ENCODE results near the gene MTNR1B.

The MTNR1B gene

DNA sequence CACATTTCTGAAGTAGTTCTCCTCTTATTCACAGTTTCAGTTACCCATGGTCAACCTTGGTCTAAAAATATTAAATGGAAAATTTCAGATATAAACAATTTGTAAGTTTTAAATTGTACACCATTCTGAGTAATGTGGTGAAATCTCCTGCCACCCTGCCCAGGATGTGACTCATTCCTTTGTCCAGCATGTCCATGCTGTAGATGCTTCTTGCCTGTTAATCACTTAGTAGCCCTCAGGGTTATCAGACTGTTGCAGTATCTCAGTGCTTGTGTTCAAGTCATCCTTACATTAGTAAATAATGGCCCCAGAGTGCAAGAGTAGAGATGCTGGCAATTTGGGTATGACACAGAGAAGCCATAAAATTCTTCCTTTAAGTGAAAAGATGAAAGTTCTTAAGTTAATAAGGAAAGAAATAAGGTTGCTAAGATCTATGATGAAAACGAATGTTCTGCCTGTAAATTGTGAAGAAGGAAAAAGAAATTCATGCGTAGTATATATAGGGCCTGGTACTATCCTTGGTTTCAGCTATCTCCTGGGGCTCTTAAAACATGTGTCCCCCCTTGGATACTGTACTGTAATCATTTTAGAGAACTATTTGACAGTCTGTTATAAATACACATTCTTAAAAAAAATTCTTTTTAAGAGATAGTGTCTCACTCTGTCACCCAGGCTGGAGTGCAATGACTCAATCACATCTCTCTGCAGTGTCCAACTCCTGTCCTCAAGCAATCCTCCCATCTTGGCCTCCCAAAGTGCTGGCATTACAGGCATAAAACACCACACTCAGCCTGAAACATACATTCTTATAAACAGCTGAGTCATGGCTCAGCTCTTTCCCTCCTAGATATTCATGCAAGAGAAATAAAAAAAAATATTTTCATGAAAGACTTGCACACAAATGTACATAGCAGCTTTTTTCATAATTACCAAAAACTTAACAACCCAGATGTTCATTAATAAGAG lies 31.3 kb downstream of the MTNR1B start:
- H3K9me3 ChIP-seq (ENCODE audit: control insufficient read depth in 5 of 5, low read length in 5 of 5), result peaks cover 0 to 2% (median 0%) of the 10 kb centered on the region in 5 donors
- no peak overlapping the region for H3K9ac ChIP-seq (ENCODE audit: low read length in 5 of 5)
- no peaks in the 10 kb centered on the region for H3K36me3 ChIP-seq (ENCODE audit: control insufficient read depth in 5 of 5, insufficient read depth in 5 of 5, low read length in 5 of 5)
- no peak overlapping the region for H3K27ac ChIP-seq (ENCODE audit: low read depth, low read length)
- H3K4me3 ChIP-seq (ENCODE audit: low read depth in 1 of 5, low read length in 5 of 5), result no peak overlapping the region
- peaks cover 0 to 2% (median 0%) of the 10 kb centered on the region in 5 donors for H3K4me1 ChIP-seq (ENCODE audit: control insufficient read depth in 5 of 5, insufficient read depth in 5 of 5, low read length in 5 of 5)
- H3K27me3 ChIP-seq (ENCODE audit: control insufficient read depth in 5 of 5, insufficient read depth in 4 of 5, low read length in 5 of 5), result no peaks in the 10 kb centered on the region

DNA sequence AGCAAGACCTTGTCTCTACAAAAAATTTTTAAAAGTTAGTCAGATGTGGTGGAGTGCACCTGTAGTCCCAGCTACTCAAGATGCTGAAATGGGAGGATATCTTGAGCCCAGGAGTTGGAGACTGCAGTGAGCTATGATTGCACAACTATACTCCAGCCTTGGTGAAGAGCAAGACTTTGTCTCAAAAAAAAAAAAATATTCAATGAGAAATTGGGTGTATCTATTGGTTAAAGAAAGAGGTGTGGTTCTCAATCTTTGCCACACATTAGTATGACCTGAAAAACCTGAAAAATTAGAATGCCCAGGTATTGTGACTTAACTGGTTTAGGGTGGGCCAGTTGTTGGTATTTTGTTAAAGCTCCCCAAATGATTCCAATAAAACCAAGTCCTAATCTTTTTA lies 32.4 kb downstream of the MTNR1B start:
- no peak overlapping the region for H3K9ac ChIP-seq (ENCODE audit: low read length in 5 of 5)
- H3K9me3 ChIP-seq (ENCODE audit: control insufficient read depth in 5 of 5, low read length in 5 of 5), result peaks cover 0 to 2% (median 0%) of the 10 kb centered on the region in 5 donors
- no peaks in the 10 kb centered on the region for H3K27me3 ChIP-seq (ENCODE audit: control insufficient read depth in 5 of 5, insufficient read depth in 4 of 5, low read length in 5 of 5)
- H3K36me3 ChIP-seq (ENCODE audit: control insufficient read depth in 5 of 5, insufficient read depth in 5 of 5, low read length in 5 of 5), result no peaks in the 10 kb centered on the region
- peaks cover 0 to 2% (median 0%) of the 10 kb centered on the region in 5 donors for H3K4me1 ChIP-seq (ENCODE audit: control insufficient read depth in 5 of 5, insufficient read depth in 5 of 5, low read length in 5 of 5)
- H3K4me3 ChIP-seq (ENCODE audit: low read depth in 1 of 5, low read length in 5 of 5), result no peak overlapping the region
- no peak overlapping the region for H3K27ac ChIP-seq (ENCODE audit: low read depth, low read length)

DNA sequence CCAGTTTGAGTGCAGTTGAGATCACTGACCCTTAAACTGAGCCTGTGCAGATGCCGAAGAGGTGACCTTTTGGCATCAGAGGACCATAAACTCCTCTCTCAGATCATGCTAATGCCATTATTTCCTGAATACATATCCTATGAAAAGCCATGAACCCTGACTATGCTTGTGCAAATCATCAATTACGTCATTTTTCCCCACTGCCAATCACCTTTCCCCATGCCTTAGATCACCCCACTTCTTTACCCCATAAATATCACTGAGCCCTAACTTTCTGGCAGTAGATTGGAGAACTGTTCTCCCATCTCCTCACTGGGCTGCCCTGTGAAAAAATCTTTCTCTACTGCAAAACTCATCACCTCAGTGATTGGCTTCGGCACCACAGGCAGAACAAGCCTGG lies 32.9 kb downstream of the MTNR1B start:
- Histone ChIP-seq H3K27ac (ENCODE audit: low read depth, low read length) (no peak overlapping the region), H3K4me3 (ENCODE audit: low read depth in 1 of 5, low read length in 5 of 5) (no peak overlapping the region), H3K36me3 (ENCODE audit: control insufficient read depth in 5 of 5, insufficient read depth in 5 of 5, low read length in 5 of 5) (no peaks in the 10 kb centered on the region), H3K9ac (ENCODE audit: low read length in 5 of 5) (no peak overlapping the region), H3K9me3 (ENCODE audit: control insufficient read depth in 5 of 5, low read length in 5 of 5) (peaks cover 0 to 2% (median 0%) of the 10 kb centered on the region in 5 donors), H3K4me1 (ENCODE audit: control insufficient read depth in 5 of 5, insufficient read depth in 5 of 5, low read length in 5 of 5) (peaks cover 0 to 2% (median 0%) of the 10 kb centered on the region in 5 donors), H3K27me3 (ENCODE audit: control insufficient read depth in 5 of 5, insufficient read depth in 4 of 5, low read length in 5 of 5) (no peaks in the 10 kb centered on the region)

DNA sequence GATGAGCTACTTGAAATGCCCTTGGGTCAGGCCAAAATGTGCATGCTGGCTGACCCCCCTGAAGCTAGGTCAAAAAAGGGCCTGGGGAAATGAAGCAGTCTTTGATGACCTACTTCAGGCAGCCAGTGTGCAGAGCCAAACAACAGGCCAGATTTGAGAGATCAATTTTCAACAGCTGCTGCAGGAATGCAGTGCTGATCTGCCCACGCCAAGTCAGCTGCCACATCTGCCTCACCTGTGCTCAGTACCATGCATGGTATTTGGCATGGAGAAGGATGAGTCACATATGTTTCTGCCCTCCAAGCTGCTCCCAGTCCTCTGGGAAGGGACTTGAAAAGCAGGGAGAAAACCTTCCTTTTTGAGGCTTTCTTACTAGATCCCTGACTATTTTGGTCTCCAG lies 35.8 kb downstream of the MTNR1B start:
- no peaks in the 10 kb centered on the region for H3K36me3 ChIP-seq (ENCODE audit: control insufficient read depth in 5 of 5, insufficient read depth in 5 of 5, low read length in 5 of 5)
- no peak overlapping the region for H3K9ac ChIP-seq (ENCODE audit: low read length in 5 of 5)

DNA sequence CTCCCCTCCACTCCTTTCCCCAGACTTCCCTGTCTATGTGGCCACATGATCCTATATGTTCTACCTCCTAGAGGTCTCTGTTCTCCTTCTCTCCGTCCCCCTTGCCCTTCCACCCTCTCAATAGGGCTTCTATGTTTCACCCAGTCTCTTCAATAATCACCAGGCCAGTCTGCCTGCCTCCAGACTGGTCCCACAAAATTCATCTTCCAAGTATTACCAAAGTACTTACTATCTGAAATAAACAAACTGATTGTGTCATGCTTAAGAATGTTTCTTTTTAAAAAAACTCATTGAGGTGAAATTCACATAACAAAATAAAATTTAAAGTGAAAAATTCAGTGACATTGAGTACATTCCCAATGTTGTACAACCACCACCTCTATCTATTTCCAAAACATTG lies 44.2 kb downstream of the MTNR1B start:
- Histone ChIP-seq H3K9me3 (ENCODE audit: control insufficient read depth in 5 of 5, low read length in 5 of 5) (no peaks in the 10 kb centered on the region), H3K4me1 (ENCODE audit: control insufficient read depth in 5 of 5, insufficient read depth in 5 of 5, low read length in 5 of 5) (no peaks in the 10 kb centered on the region), H3K36me3 (ENCODE audit: control insufficient read depth in 5 of 5, insufficient read depth in 5 of 5, low read length in 5 of 5) (no peaks in the 10 kb centered on the region), H3K27ac (ENCODE audit: low read depth, low read length) (no peak overlapping the region), H3K27me3 (ENCODE audit: control insufficient read depth in 5 of 5, insufficient read depth in 4 of 5, low read length in 5 of 5) (no peaks in the 10 kb centered on the region), H3K9ac (ENCODE audit: low read length in 5 of 5) (no peak overlapping the region), H3K4me3 (ENCODE audit: low read depth in 1 of 5, low read length in 5 of 5) (no peak overlapping the region)

More for the DNA sequence above, 35.8 kb downstream of the MTNR1B start:
- no peak overlapping the region for H3K27ac ChIP-seq (ENCODE audit: low read depth, low read length)
- peaks cover 0 to 2% (median 0%) of the 10 kb centered on the region in 5 donors for H3K9me3 ChIP-seq (ENCODE audit: control insufficient read depth in 5 of 5, low read length in 5 of 5)
- no peaks in the 10 kb centered on the region for H3K27me3 ChIP-seq (ENCODE audit: control insufficient read depth in 5 of 5, insufficient read depth in 4 of 5, low read length in 5 of 5)
- peaks cover 0 to 2% (median 0%) of the 10 kb centered on the region in 5 donors for H3K4me1 ChIP-seq (ENCODE audit: control insufficient read depth in 5 of 5, insufficient read depth in 5 of 5, low read length in 5 of 5)
- H3K4me3 ChIP-seq (ENCODE audit: low read depth in 1 of 5, low read length in 5 of 5), result no peak overlapping the region

DNA sequence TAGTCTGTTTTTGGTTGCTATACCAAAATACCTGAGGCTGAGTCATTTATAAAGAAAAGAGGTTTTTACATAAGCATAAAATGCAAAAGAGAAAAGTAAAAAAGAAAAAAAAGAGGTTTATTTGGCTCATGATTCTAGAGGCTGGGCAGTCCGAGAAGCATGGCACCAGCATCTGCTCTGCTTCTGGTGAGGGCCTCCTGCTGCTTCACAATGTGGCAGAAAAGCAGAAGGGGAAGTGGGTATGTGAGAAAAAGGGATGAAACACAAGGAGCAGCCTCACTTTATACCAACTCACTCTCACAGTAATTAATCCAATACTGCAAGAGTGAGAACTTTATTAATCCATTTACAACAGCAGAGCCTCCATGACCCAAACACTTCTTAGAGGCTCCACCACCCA lies 47.1 kb downstream of the MTNR1B start:
- Histone ChIP-seq H3K9ac (ENCODE audit: low read length in 5 of 5) (no peak overlapping the region), H3K4me3 (ENCODE audit: low read depth in 1 of 5, low read length in 5 of 5) (no peak overlapping the region), H3K27me3 (ENCODE audit: control insufficient read depth in 5 of 5, insufficient read depth in 4 of 5, low read length in 5 of 5) (no peaks in the 10 kb centered on the region), H3K36me3 (ENCODE audit: control insufficient read depth in 5 of 5, insufficient read depth in 5 of 5, low read length in 5 of 5) (no peaks in the 10 kb centered on the region), H3K27ac (ENCODE audit: low read depth, low read length) (no peak overlapping the region), H3K4me1 (ENCODE audit: control insufficient read depth in 5 of 5, insufficient read depth in 5 of 5, low read length in 5 of 5) (no peaks in the 10 kb centered on the region), H3K9me3 (ENCODE audit: control insufficient read depth in 5 of 5, low read length in 5 of 5) (no peaks in the 10 kb centered on the region)

DNA sequence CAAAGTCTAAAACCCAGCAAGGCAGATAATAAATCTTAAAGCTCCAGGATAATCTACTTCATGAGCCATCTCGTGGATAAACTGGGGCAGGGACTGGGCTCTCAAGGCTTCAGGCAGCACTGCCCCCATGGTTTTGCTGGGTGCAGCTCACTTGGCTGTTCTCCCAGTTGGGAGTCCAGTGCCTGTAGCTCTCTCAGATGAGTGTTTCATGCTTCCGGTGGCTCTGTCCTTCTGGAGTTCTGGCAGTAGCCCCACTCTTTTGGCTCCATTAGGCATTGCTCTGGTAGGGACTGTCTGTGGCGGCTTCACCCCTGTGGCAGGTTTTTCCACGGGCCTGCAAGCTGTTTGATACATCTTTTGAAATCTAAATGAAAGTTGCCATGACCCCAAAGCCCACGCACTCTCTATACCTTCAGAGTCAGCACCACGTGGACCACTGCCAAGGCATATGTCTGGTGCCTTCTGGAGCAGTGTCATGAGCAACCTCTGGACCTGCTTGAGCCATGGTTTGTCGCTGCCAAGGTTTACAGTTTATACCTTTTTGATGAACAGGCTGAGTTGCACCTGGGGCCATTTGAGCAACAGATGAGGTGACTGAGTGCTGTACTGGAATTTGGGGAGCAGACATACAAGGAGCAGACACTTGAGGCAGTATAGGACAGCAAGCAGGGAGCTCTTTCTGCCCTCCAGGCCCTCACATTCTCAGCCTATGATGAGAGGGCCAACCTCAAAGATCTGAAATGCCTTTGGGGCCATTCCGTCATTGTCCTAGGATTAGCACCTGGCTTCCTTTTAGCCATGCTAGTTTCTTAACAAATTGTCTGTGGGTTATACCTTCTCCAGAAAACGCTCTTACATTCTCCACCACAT lies 48.6 kb downstream of the MTNR1B start:
- Histone ChIP-seq H3K27me3 (ENCODE audit: control insufficient read depth in 5 of 5, insufficient read depth in 4 of 5, low read length in 5 of 5) (no peaks in the 10 kb centered on the region), H3K27ac (ENCODE audit: low read depth, low read length) (no peak overlapping the region)

DNA sequence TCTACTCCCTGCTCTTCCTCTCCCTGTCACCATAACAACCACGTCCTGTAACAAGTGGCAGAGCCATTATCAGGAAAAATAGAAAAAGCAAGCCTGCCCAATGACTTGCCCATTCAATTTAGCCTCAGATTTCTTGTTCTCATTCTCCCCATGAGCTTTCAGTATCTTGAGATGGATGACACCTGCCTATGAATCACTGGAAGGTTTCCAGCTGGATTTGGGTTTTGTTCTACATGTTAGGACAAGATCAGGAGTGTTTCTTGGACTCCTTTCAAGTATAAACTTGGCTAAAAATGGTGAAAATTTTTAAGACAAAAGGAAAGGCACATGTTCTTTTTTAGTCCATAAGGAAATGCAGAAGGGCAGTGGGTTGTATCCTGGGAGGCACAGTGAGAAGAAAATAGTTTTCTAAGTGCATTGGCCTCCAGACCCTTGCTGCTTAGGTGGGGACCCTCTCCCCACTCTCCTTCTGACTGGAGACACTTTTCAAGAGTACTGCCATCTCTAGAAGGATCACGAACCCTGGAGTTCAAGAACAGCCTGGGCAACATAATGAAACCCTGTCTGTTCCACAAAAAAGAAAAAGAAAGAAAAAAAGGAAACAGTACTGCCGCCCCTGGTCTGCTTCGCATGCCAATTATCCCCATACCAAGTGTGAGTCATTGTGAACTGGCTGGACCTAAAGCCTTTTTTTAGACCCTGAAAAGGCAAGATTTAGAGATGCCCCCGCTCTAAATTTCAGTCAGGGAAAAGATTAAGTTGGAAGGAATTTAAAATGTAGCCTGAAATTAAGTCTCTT lies 51.0 kb downstream of the MTNR1B start:
- H3K9me3 ChIP-seq (ENCODE audit: control insufficient read depth in 5 of 5, low read length in 5 of 5), result no peaks in the 10 kb centered on the region

More for the DNA sequence above, 48.6 kb downstream of the MTNR1B start:
- Histone ChIP-seq H3K4me1 (ENCODE audit: control insufficient read depth in 5 of 5, insufficient read depth in 5 of 5, low read length in 5 of 5) (no peaks in the 10 kb centered on the region), H3K9me3 (ENCODE audit: control insufficient read depth in 5 of 5, low read length in 5 of 5) (no peaks in the 10 kb centered on the region), H3K4me3 (ENCODE audit: low read depth in 1 of 5, low read length in 5 of 5) (no peak overlapping the region), H3K36me3 (ENCODE audit: control insufficient read depth in 5 of 5, insufficient read depth in 5 of 5, low read length in 5 of 5) (no peaks in the 10 kb centered on the region), H3K9ac (ENCODE audit: low read length in 5 of 5) (no peak overlapping the region)

DNA sequence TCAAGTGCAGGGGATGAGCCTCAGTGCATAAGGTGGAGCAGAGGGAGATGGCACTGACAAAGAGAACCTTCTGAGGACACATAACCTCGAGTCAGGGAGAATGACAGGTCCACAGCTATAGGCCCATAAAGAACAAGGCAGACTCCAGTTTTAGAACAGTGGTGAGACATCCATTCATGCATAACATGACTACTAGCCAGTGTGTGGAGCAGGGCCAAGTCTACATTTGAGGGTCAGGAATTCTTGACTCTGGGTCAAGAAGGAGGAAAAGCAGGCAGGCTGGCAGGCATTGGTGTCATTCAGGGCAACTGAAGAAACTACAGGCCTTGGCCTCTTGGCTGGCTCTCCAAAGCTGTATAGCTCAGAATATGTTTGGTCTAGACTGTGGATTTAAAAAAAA lies 54.9 kb downstream of the MTNR1B start:
- Histone ChIP-seq H3K27me3 (ENCODE audit: control insufficient read depth in 5 of 5, insufficient read depth in 4 of 5, low read length in 5 of 5) (no peaks in the 10 kb centered on the region), H3K36me3 (ENCODE audit: control insufficient read depth in 5 of 5, insufficient read depth in 5 of 5, low read length in 5 of 5) (no peaks in the 10 kb centered on the region), H3K9ac (ENCODE audit: low read length in 5 of 5) (no peak overlapping the region), H3K4me3 (ENCODE audit: low read depth in 1 of 5, low read length in 5 of 5) (no peak overlapping the region), H3K9me3 (ENCODE audit: control insufficient read depth in 5 of 5, low read length in 5 of 5) (no peaks in the 10 kb centered on the region), H3K27ac (ENCODE audit: low read depth, low read length) (no peak overlapping the region), H3K4me1 (ENCODE audit: control insufficient read depth in 5 of 5, insufficient read depth in 5 of 5, low read length in 5 of 5) (no peaks in the 10 kb centered on the region)

More for the DNA sequence above, 51.0 kb downstream of the MTNR1B start:
- no peak overlapping the region for H3K9ac ChIP-seq (ENCODE audit: low read length in 5 of 5)
- no peaks in the 10 kb centered on the region for H3K36me3 ChIP-seq (ENCODE audit: control insufficient read depth in 5 of 5, insufficient read depth in 5 of 5, low read length in 5 of 5)
- no peaks in the 10 kb centered on the region for H3K27me3 ChIP-seq (ENCODE audit: control insufficient read depth in 5 of 5, insufficient read depth in 4 of 5, low read length in 5 of 5)
- H3K27ac ChIP-seq (ENCODE audit: low read depth, low read length), result no peak overlapping the region
- no peaks in the 10 kb centered on the region for H3K4me1 ChIP-seq (ENCODE audit: control insufficient read depth in 5 of 5, insufficient read depth in 5 of 5, low read length in 5 of 5)
- no peak overlapping the region for H3K4me3 ChIP-seq (ENCODE audit: low read depth in 1 of 5, low read length in 5 of 5)

Data from subcutaneous abdominal adipose tissue (tissue), 5 donors.